ENCODE results near the gene RAMACL.

RAMACL gene

DNA sequence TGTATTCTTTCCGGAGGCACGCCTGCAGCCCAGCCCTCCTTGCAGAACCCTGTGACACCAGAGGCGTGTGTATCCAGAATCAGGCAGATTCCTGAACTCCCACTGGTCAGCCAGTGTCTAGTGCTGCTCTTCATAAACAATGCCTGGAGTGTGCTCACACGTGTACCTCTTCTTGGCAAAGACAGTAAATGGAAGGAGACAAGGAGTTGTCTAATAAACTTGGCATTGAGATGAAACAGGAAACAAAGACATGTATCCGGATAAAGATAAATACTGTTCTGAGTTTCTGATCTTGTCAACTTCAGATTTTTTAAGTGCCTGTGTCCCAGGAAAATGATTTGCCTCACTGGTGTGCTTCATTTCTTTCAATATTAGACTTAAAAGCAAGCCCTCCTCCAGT is 38.9 kb upstream of the RAMACL start:
- TF ChIP-seq, protein P1, sequence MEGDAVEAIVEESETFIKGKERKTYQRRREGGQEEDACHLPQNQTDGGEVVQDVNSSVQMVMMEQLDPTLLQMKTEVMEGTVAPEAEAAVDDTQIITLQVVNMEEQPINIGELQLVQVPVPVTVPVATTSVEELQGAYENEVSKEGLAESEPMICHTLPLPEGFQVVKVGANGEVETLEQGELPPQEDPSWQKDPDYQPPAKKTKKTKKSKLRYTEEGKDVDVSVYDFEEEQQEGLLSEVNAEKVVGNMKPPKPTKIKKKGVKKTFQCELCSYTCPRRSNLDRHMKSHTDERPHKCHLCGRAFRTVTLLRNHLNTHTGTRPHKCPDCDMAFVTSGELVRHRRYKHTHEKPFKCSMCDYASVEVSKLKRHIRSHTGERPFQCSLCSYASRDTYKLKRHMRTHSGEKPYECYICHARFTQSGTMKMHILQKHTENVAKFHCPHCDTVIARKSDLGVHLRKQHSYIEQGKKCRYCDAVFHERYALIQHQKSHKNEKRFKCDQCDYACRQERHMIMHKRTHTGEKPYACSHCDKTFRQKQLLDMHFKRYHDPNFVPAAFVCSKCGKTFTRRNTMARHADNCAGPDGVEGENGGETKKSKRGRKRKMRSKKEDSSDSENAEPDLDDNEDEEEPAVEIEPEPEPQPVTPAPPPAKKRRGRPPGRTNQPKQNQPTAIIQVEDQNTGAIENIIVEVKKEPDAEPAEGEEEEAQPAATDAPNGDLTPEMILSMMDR (IDR thresholded peaks at IDR 0.05): no peak
- peaks cover 5% of the 10 kb centered on the region for H3K36me3 ChIP-seq
- peaks cover 26 to 54% of the 10 kb centered on the region in 2 experiments for H3K4me1 ChIP-seq (ENCODE audit: control insufficient read depth in 1 of 2, insufficient read depth in 1 of 2, low read depth in 1 of 2, low read length in 1 of 2)
- H3K27ac ChIP-seq: no peak overlapping the region
- no peaks in the 10 kb centered on the region for H3K27me3 ChIP-seq
- H3K4me3 ChIP-seq (ENCODE audit: low read depth in 1 of 2, low read length in 1 of 2): no peak overlapping the region
- no peaks in the 10 kb centered on the region for H3K9me3 ChIP-seq

DNA sequence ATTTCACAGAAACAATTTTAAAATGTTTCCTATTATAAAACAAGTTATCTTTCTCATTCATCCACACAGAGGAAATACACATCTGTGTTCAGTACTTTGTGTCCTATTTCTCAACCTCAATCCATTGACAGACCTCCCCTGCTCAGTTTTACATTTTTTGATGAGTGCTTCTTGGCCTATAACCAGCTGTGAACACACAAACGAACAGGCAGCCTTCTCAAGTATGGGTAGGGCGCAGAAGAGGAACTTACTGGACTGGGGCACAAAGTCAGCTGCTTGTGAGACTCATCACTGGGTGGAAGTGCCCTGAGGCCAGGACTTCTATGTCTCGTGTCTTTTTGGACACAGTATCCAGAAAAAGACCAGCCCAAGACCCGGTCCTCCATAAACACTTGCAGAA is 37.8 kb upstream of the RAMACL start:
- peak overlapping the region; percentile 67 for H3K27ac ChIP-seq
- H3K36me3 ChIP-seq: peaks cover 5% of the 10 kb centered on the region
- no peaks in the 10 kb centered on the region for H3K9me3 ChIP-seq
- TF ChIP-seq, protein P1 (IDR thresholded peaks at IDR 0.05): no peak
- peaks cover 26 to 54% of the 10 kb centered on the region in 2 experiments for H3K4me1 ChIP-seq (ENCODE audit: control insufficient read depth in 1 of 2, insufficient read depth in 1 of 2, low read depth in 1 of 2, low read length in 1 of 2)
- no peaks in the 10 kb centered on the region for H3K27me3 ChIP-seq
- no peak overlapping the region for H3K4me3 ChIP-seq (ENCODE audit: low read depth in 1 of 2, low read length in 1 of 2)

DNA sequence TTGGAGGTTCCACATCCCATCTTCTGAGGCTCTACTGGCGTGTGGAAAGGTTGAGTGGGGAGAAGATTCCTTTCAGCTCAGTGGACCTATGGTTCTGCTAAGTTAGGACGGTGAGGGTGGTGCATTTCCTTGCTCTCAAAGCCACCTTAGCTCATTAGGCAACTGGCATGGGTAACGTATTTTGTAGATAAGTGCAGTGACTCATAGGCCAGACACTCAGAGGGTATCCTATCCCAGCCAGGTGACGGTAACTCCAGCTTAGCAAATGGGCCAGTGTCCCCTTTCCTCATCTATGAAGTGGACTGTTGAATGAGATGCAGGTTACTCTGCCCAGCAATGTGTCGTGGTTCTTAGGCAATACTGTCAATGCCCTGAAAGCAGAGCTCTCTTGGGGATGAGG is 36.8 kb upstream of the RAMACL start:
- H3K4me3 ChIP-seq (ENCODE audit: low read depth in 1 of 2, low read length in 1 of 2): no peak overlapping the region
- H3K9me3 ChIP-seq: no peaks in the 10 kb centered on the region
- H3K36me3 ChIP-seq: peaks cover 10% of the 10 kb centered on the region
- no peaks in the 10 kb centered on the region for H3K27me3 ChIP-seq
- H3K4me1 ChIP-seq (ENCODE audit: control insufficient read depth in 1 of 2, insufficient read depth in 1 of 2, low read depth in 1 of 2, low read length in 1 of 2): peaks cover 18 to 44% of the 10 kb centered on the region in 2 experiments
- TF ChIP-seq, protein P1 (IDR thresholded peaks at IDR 0.05): no peak
- peak overlapping the region; percentile 43 for H3K27ac ChIP-seq

DNA sequence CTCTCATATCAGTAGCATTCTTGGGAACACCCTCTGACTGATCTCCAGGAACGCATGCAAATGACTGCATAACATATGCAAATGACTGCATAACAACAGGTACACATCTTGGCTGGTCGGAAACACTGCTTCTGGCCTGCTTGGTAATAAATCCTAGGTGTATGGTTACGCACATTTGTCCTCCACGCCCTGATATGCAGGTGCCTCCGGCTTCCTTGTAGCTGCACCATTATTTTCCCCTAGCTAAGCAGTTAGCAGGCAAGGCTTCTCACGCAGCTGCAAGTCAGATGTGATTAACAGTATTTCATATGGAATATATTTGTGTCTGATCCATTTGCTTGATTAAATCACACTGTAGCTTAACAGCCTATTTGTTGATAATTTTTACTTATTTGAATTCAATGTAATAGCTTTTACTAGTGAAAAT is 34.6 kb upstream of the RAMACL start:
- Histone ChIP-seq H3K36me3 (peaks cover 18% of the 10 kb centered on the region), H3K27me3 (no peaks in the 10 kb centered on the region), H3K4me3 (ENCODE audit: low read depth in 1 of 2, low read length in 1 of 2) (no peak overlapping the region), H3K27ac (no peak overlapping the region), H3K4me1 (ENCODE audit: control insufficient read depth in 1 of 2, insufficient read depth in 1 of 2, low read depth in 1 of 2, low read length in 1 of 2) (peaks cover 4 to 34% of the 10 kb centered on the region in 2 experiments), H3K9me3 (no peaks in the 10 kb centered on the region)
- TF ChIP-seq, protein P1 (IDR thresholded peaks at IDR 0.05): no peak

DNA sequence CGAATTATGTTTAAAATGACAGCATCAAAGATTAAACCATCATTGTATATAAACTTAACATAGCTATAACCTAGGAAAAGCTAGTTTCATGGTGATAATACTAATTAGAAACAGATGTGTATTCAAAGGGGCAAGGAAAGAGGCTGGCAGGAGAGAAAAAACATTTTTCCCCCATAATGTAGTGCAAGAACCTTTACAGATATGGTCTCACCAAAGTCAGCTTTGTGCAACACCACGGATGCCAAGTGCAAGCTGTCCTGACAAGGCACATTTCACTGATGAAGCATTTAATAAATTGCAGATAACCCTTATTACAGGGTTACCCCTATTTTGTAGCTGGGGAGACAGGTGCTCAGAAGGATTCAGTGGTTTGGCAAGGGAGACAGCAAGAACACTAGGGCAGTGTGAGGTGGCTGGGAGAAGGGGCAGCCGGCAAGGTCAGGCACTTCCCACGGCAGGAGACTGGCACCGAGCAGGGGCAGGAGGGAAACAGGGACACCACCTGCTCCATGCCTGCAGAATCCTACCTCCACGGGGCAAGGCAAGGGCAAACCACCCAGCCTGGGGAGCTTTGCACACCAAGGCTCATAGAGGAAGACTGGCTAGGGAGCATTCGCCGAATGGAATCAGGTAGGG is 34.1 kb upstream of the RAMACL start:
- Histone ChIP-seq H3K36me3 (peaks cover 18% of the 10 kb centered on the region), H3K27me3 (no peaks in the 10 kb centered on the region), H3K4me3 (ENCODE audit: low read depth in 1 of 2, low read length in 1 of 2) (no peak overlapping the region), H3K4me1 (ENCODE audit: control insufficient read depth in 1 of 2, insufficient read depth in 1 of 2, low read depth in 1 of 2, low read length in 1 of 2) (peaks cover 0 to 29% of the 10 kb centered on the region in 2 experiments), H3K27ac (no peak overlapping the region), H3K9me3 (no peaks in the 10 kb centered on the region)
- TF ChIP-seq, protein P1 (IDR thresholded peaks at IDR 0.05): no peak

Measured in neutrophil (primary cell).